HPDE6-E6E7 (cell line): ENCODE measurements around the gene SMIM14.
"Not testable (repeated sequence)": the region's sequence is repeated elsewhere in the genome, so short reads cannot be mapped to it uniquely, and the experiment has no call there.

Experiments used
- DNase-seq: peaks from one replicate; pipeline ENCODE4 v3.0.0; 2011; ENCODE audit warnings: missing footprints; ENCODE audit errors: extremely low spot score

The SMIM14 gene

DNA sequence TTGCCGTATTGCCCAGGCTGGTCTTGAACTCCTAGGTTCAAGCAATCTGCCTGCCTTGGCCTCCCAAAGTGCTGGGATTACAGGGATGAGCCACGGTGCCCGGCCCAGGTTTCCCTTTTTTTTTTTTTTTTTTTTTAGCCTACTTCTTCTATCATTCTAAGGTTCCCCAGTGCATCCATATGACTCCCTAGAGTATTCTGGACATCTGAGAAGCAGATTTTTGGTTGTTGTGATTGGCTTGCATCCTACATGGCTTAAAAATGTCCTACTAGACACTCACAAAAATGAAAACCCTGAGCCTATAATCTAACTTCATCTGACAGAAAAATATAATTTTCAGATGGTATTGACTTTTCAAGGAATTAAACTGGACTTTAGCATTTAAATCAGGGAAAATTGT, 41.7 kb downstream of the SMIM14 start:
- no peak for DNase-seq

DNA sequence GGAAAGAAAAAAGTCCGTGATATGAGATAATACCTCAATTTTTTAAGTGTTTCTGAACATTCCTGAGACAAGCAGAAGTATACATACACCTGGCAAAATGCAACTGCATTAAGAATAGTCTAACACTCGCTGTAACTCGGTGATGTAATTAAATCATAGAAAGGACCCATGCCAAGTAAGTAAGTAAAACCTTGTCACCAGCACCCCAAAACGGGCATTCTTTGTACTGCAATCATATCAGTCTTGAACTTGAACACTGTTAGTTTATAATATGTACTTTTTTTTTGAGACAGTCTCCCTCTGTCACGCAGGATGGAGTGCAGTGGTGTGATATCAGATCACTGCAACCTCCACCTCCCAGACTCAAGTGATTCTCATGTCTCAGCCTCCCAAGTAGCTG, 47.4 kb downstream of the SMIM14 start:
- DNase-seq: peak; percentile 45

DNA sequence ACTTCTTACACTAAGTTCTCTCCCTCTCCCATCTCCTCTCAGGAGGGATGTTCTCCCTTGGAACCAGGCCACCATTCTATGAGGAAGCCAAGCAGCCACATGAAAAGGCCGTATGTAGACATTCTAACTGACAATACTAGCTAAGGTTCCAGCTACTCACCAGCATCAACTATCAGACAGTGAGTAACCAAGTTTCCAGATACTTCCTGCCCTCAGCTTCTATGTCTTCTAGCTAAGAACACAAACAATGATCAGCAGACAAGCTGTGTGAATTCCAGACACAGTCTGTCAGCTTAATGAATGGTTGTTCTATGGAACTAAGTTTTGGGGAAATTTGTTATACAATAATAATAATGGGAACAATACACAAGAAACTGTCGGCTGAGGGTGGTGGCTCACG, 50.8 kb downstream of the SMIM14 start:
- DNase-seq: no peak

DNA sequence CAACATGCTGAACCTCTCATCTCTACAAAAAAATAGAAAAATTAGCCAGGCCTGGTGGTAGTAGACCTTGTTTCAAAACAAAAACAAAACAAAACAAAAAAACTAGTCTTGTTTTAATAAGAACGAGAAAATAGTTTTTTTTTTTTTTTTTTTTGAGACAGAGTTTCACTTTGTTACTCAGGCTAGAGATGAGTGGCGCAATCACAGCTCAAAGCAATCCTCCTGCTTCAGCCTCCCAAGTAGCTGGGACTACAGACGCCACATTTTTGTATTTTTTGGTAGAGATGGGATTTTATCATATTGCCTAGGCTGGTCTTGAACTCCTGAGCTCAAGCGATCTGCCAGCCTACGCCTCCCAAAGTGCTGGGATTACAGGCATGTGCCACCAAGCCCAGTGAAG, 63.7 kb downstream of the SMIM14 start:
- no peak for DNase-seq

DNA sequence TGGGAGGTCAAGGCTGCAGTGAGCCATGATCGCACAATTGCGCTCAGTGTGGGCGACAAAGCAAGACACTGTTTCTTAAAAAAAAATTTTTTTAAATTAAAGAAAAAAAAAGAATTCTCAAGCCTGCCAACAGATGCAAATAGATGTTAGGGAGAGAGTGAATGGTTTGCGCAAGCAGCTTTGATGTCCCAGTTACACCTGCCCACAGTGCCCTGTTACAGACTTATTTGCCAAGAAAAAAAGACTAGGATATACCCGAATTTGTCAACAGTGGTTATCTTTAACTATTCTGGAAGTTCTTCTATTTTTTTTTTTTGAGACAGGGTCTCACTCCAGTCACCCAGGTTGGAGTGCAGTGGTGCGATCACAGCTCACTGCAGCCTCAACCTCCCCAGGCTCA, 67.2 kb downstream of the SMIM14 start:
- no peak for DNase-seq

DNA sequence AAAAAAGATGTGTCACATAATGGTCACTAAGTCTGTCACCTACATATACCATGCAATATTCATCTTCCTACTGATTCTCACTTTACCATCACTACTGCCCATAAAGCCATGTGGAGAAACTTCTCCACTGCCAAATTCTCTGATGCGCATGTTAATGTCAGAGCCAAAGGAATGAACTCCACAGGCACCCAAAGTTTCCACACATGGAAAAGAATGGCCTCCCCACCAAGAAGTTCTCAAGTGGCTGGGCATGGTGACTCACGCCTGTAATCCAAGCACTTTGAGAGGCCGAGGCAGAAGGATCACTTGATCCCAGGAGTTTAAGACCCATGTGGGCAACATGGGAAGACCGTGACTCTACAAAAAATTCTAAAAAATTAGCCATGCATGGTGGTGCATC, 67.6 kb downstream of the SMIM14 start:
- no peak for DNase-seq

DNA sequence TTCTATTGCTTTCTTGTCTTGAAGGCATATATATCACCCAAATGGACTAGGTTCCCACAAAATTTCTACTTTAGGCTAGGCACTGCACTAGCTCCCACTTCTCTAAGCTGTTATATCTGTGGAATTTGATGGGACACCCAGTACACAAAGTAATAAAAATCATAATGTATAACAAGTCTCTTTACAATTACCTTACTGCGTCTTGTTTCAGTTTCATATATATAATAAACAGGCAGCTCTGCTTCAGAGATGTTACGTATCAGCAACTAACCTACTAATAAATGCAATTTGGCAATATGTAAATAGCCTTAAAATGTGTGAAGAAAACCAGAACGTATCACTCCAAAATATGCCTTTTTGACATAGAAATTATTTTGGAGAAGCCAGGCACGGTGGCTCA, 69.5 kb downstream of the SMIM14 start:
- no peak for DNase-seq

DNA sequence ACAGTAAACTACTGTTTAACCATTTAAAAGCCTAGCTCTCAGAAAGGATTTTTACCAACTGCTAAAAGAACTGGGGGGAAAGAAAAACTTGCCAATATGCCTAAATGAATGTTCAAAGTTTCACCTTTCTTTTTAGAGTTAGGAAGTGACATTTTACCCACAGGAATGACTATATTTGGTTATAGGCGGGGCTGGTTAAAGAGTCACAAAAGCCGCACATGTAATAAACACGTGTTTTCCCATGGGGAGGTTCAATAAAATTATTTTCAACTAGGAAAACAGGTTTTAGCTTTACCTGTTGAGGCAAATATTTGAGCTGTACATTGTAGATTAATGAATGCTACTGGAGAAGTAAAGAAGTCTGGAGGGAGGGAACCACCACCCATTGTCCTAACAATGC, 69.9 kb downstream of the SMIM14 start:
- DNase-seq: peak; percentile 49

DNA sequence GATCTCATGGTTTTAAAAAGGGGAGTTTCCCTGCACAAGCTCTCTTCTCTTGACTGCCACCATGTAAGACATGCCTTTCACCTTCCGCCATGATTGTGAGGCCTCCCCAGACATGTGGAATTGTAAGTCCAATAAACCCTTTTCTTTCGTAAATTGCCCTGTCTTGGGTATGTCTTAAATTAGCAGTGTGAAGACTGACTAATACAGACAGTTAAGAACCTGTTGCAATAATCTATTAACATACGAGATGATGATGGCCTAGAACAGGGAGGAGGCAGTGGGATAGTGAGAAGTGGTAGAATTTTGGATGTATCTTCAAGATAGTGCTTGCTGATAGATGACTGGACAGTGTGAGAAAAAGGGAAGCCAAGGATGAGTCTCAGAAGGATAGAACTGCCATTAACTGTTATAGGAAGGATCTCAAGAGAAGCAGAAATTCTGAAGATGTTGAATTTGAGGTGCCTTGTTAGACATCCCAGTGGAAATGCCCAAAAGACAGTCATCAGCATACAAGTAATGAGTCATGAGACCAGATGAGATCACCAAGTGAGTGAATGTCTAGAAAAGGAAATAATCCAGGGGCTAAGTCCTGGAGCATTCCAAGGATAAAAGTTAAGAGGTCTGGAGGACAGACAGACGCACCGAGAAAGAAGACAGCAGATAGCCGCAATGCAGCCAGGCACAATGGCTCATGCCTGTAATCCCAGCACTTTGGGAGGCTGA, 72.6 kb downstream of the SMIM14 start:
- DNase-seq: peak; percentile 51

DNA sequence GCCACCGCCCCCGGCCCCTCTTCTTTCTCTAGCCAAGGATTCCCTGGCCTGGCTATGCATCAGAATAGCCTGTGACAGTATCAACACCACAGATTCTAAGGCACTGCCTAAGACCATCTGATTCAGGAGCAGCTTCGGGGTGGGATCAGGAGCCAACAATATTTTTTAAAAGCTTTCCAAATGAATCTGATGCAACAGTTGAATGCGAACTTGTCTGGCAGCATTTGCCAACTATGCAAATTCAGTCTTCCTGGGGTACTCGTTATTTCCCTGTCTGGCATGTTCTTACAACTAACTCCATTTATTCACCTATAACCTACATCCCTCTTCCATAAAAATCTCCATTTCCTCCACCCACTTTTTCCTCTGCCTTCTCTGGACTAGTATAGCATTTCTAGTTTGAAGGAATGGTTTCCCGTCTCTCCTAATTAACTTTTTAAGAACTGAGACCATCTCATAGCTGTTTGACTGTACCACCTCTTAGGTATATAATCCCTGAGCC, 75.3 kb downstream of the SMIM14 start:
- DNase-seq: no peak

DNA sequence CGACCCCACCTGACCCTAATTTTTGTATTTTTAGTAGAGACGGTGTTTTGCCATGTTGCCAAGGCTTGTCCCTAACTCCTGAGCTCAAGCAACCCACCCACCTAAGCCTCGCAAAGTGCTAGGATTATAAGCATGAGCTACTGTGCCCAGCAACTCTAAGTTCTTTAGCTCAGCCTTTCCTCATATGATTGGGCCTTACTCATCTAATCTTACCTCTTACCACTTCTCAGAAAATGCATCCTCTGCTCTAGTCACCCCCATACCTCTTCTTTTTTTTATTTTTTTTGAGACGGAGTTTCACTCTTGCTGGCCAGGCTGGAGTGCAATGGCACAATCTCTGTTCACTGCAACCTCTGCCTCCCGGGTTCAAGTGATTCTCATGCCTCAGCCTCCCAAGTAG, 75.9 kb downstream of the SMIM14 start:
- DNase-seq: no peak

DNA sequence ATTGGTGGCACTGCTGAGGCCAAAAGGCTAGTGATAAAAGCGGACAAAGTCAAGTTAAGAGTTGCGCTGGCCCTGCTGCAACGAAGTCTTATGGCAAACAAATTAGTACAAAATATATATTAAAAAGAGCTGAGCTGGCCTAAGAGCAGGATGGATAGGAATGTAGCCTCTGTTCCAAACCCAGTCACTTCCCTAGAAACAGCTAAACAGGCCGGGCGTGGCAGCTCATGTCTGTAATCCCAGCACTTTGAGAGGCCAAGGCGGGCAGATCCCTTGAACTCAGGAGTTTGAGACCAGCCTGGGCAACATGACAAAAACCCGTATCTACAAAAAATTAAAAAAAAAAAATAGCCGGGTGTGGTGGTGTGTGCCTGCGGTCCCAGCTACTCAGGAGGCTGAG, 79.0 kb downstream of the SMIM14 start:
- DNase-seq: no peak

DNA sequence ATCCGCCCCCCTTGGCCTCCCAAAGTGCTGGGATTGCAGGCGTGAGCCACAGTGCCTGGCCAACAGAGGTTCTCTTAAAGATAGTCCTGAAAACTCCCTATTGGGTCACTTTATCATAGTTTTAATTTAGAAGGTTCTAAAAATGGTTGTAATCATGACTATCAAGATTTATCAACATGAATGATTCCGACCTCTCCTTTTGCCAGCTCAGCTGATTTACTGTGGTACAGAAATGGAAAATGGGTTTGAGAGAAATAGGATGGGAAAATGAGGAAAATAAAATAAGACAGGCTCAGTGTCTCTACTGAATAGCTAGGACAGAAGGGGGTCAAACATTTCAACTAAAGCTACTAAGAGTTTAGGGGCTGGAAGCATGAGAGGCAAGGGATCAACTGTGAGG, 83.2 kb downstream of the SMIM14 start:
- DNase-seq: no peak

DNA sequence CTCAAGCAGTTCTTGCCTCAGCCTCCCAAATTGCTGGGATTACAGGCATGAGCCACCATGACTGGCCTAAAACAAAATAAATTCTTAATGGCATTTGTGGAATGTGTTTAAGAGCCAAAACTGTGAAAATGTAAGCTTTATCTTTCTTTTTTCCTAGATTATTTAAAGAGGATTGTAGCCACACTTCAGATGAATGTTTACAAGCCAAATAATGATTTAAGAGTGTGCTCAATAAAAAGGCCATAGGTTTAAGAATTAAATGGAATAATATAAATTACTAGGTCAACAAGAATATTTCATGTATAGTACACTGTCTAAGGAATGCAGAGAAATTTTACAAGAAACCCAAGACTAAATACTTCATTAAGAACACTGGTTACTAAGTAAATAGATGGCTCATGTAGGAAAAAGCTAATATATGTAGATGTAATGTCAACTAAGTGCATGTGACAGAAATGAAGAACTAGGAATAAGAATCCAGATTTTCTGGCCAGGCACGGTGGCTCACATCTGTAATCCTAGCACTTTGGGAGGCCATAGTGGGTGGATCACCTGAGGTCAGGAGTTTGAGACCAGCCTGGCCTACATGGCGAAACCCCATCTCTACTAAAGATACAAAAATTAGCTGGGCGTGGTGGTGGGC, 90.1 kb downstream of the SMIM14 start:
- DNase-seq: no peak

DNA sequence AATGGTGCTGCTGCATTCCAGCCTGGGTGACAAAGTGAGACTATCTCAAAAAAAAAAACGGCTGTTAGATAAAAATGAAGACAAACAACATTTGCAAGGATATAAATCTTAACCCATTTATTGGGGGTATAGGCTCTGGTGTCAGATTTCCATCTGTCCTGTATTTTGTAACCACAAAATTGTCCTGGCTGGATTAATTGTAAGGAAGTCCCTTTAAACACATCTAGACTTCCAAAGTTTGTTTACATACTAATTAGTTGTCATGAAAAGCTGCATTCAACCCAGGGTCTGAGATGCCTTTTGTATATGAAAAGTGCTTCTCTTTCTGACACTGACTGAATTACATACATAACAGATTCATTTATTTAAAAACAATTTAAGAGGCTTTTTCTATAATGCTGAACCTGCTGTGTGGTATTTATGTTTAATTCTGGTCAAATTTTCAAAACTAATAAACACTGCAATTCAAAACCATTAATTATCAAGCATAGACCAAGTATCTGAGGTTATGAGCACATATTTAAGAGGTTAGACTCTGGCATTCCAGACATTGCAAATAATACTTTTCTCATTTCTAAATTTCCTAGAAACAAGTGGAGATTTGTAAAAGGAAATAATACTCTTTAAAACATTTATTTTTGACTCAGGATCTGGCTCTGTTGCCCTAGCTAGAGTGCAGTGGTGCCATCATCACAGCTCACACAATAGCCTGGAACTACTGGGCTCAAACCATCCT, 93.9 kb downstream of the SMIM14 start:
- DNase-seq: no peak

DNA sequence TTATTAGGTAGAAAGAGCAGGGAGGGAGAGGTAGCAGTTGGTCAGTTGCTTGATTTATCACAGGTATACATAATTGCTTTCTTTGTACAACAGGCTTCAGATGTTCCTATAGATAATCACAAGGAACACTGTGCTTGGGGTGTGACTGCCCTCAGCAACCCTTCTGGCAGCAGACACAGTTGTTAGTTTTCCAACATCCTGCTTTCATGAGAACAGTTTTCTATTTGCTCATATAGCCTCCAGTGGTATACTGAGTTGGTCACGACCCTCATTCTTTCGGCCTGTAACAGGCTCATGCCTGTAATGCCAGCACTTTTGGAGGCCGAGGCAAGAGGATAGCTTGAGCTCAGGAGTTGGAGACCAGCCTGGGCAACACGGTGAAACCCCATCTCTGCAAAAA, 94.6 kb downstream of the SMIM14 start:
- DNase-seq: not testable (repeated sequence)

DNA sequence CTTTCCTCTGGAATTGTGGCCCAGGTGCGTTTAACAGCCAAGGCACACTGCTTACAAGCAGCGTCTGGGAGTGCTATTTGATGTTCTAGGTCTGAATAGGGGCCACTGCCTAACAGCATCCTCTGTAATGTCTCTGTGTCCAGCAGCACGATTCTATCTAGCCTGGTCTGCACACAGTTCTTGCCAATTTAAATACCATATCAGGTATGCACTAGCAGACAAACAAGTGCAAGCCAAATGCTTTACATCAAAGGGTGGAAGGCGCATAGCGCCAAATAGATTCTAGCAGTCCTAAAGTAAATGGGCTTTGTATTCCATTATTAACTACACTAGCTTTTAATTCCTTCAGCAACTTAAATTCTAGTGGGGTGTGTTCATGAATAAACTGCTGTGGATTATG, 95.6 kb downstream of the SMIM14 start:
- no peak for DNase-seq

DNA sequence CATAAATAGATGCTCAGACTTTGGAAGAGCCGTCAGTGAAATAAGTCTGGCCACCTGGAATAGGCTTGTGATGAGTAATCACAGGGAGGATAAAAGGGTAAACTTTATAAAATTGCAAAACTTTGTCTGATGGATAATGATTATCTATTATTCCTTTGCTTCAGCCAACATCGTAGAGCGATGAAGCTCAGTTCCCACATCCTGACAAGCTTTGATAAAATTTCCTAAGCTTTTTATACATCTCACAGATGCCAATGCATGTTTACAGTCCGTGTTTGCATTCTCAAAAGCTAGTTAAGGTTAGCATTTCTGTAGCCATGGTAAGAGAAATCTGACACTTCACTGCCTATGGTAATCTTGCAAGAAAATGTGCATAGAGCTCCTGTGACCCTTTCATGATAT, 96.1 kb downstream of the SMIM14 start:
- DNase-seq: no peak

DNA sequence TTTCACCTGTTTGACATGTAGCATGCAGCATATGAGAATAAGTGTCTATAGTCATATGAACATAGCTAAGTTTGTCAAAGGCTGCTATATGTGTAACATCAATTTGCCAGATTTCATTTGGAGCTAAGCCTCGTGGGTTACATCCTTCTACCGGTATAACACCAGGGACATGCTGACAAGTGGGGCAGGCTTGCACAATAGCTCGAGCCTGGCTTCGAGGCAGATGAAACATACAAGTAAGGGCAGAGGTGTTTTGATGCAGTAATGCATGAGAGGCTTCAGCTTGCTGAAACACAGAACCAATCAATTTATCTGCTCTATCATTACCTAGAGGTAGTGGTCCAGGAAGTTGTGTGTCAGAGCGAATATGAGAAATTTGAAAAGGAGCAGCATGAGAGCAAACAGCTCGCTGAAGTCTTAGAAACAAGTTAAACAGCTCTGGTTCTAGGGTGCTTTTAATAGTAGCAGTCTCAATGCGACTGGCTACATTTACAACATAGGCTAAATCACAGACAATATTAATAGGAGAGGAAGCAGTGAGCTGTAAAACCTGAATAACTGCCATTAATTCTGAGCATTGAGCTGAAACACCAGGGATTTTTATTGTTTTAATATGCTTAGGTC, 96.6 kb downstream of the SMIM14 start:
- no peak for DNase-seq

DNA sequence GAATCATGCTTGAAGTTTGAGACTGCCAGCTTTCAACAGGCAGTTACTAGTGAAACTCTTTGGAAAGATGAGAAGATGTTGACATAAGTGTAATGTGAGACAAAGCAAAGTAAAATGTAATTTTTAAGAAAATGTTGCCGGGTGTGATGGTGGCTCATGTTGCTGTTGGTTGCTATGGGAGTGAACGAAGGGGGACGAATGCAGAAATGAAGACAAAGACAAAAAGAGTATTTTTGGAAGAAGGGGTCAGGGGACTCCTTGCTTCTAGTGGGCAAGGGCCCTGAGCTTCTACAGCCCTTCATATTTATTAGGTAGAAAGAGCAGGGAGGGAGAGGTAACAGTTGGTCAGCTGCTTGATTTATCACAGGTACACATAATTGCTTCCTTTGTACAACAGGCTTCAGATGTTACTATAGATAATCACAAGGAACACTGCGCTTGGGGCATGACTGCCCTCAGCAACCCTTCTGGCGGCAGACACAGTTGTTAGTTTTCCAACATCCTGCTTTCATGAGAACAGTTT, 99.5 kb downstream of the SMIM14 start:
- DNase-seq: no peak

DNA sequence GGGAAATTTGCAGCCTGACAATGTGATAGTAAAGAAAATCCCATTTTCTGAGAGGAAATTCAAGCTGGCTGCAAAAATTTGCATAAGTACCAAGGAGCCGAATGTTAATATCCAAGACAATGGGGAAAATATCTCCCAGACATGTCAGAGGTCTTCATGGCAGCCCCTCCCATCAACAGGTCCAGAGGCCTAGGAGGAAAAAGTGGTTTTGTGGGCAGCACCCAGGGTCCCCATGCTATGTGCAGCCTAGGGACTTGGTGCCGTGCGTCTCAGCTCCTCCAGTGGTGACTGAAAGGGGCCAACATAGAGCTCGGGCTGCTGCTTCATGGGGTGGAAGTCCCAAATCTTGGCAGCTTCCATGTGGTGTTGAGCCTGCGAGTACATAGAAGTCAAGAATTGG, 105.1 kb downstream of the SMIM14 start:
- no peak for DNase-seq

DNA sequence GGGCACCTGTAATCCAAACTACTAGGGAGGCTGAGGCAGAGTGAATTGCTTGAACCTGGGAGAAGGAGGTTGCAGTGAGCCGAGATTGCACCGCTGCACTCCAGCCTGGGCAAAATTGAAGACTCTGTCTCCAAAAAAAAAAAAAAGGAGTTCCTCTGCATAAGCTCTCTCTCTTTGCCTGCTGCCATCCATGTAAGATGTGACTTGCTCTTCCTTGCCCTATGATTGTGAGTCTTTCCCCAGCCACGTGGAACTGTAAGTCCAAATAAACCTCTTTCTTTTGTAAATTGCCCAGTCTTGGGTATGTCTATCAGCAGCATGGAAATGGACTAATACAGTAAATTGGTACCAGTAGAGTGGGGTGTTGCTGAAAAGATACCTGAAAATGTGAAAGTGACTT, 106.4 kb downstream of the SMIM14 start:
- DNase-seq: not testable (repeated sequence)
